Smooth muscle cell (in vitro differentiated cells): Measurements from ENCODE around the gene AKT1S1. TPM values are rescaled to one million over a fixed set of nuclear protein-coding genes. Genes with fewer than 3 reads are reported as not detected.

Experiments used
- DNase-seq: peaks from one replicate; lab custom pipeline; 2025; ENCODE audit not compliant: unreplicated experiment; lab: John Stamatoyannopoulos, UW
- H2AFZ ChIP-seq: fragments of 200-600 bp; sonication (generic); 2 replicates; pipeline ENCODE4 v1.6.0; 2016; ENCODE audit warnings: antibody characterized with exemption, low read depth, mild to moderate bottlenecking
- H3F3A ChIP-seq: fragments of 200-600 bp; sonication (generic); 2 replicates; pipeline ENCODE4 v1.6.0; 2017; ENCODE audit warnings: antibody characterized with exemption, low read depth
- H3K27ac ChIP-seq: fragments of 200-600 bp; sonication (generic); 2 replicates; pipeline ENCODE4 v1.5.1; 2016; ENCODE audit warnings: low read depth, mild to moderate bottlenecking
- H3K27me3 ChIP-seq: fragments of 200-600 bp; sonication (generic); 2 replicates; pipeline ENCODE4 v1.6.1; 2016; ENCODE audit warnings: low read depth, mild to moderate bottlenecking
- H3K36me3 ChIP-seq: fragments of 200-600 bp; sonication (generic); 2 replicates; pipeline ENCODE4 v1.5.1; 2016; ENCODE audit warnings: low read depth
- H3K4me1 ChIP-seq: fragments of 200-600 bp; sonication (generic); 2 replicates; pipeline ENCODE4 v1.5.1; 2016; ENCODE audit warnings: low read depth
- H3K4me2 ChIP-seq: fragments of 200-600 bp; sonication (generic); 2 replicates; pipeline ENCODE4 v1.6.0; 2016; ENCODE audit warnings: mild to moderate bottlenecking
- H3K4me3 ChIP-seq: fragments of 200-600 bp; sonication (generic); 2 replicates; pipeline ENCODE4 v1.5.1; 2016; ENCODE audit warnings: mild to moderate bottlenecking
- H3K79me2 ChIP-seq: fragments of 200-600 bp; sonication (generic); 2 replicates; pipeline ENCODE4 v1.6.0; 2016; ENCODE audit warnings: low read depth, mild to moderate bottlenecking
- H3K9ac ChIP-seq: fragments of 200-600 bp; sonication (generic); 2 replicates; pipeline ENCODE4 v1.6.0; 2016; ENCODE audit warnings: low read depth
- H3K9me3 ChIP-seq: fragments of 200-600 bp; sonication (generic); replicated peaks from 2 replicates; pipeline ENCODE4 v1.5.1; 2016; ENCODE audit warnings: low read depth
- H4K20me1 ChIP-seq: fragments of 200-600 bp; sonication (generic); 2 replicates; pipeline ENCODE4 v1.6.0; 2016; ENCODE audit warnings: low read depth
- WGBS: methylation state at CpG from one replicate; pipeline ENCODE4 v1.1.7; 2016; ENCODE audit warnings: low lambda C conversion rate; 5-methylcytosine and 5-hydroxymethylcytosine counted together
- polyA plus RNA-seq: library from polyadenylated mRNA; unstranded; fragments of >200 nt; fragmentation: Nextera tagmentation; extraction: Ambion mirVana; gene quantifications from 2 replicates; pipeline ENCODE4 v1.2.1, GENCODE V29; 2016
- total RNA-seq: library from RNA; depleted of rRNA; stranded (reverse); fragments of >200 nt; gene quantifications from 2 replicates; pipeline ENCODE4 v1.2.3, GENCODE V29; 2014
- TF ChIP-seq, protein P1 (sequence below): fragments of 200-600 bp; sonication (generic); IDR thresholded peaks from 2 replicates; pipeline ENCODE4 v1.5.1; 2017; ENCODE audit warnings: borderline replicate concordance, mild to moderate bottlenecking, antibody characterized with exemption; ENCODE audit not compliant: insufficient read depth, poor library complexity, severe bottlenecking

The AKT1S1 gene
- total and polyA plus RNA-seq, 2 experiments from 2014 or later: 15.8 to 72.2 TPM

DNA sequence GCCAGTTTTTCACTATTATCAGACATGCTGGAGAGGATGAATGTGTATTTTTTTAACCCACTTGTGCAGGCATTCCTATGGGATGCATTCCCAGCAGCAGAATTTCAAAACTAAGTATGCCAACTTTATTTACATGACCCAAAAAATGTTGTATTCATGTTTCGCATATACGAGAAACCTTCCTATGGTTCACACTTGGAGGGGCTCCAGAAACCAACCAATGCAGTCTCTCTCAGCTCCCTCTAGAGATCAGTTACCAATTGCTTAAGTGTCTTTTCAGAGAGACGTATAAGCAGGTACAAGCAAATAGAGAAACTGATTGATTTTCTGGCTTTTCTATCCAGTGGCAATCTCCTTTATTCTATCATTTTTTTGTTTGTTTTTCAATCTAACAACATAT lies 31.7 kb downstream of the AKT1S1 start:
- no peaks in the 10 kb centered on the region for H3K9me3 ChIP-seq
- H3K79me2 ChIP-seq: peaks cover 15% of the 10 kb centered on the region
- DNase-seq: no peak
- TF ChIP-seq, protein P1, sequence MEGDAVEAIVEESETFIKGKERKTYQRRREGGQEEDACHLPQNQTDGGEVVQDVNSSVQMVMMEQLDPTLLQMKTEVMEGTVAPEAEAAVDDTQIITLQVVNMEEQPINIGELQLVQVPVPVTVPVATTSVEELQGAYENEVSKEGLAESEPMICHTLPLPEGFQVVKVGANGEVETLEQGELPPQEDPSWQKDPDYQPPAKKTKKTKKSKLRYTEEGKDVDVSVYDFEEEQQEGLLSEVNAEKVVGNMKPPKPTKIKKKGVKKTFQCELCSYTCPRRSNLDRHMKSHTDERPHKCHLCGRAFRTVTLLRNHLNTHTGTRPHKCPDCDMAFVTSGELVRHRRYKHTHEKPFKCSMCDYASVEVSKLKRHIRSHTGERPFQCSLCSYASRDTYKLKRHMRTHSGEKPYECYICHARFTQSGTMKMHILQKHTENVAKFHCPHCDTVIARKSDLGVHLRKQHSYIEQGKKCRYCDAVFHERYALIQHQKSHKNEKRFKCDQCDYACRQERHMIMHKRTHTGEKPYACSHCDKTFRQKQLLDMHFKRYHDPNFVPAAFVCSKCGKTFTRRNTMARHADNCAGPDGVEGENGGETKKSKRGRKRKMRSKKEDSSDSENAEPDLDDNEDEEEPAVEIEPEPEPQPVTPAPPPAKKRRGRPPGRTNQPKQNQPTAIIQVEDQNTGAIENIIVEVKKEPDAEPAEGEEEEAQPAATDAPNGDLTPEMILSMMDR: no peak
- H4K20me1 ChIP-seq: peaks cover 5% of the 10 kb centered on the region
- no peaks in the 10 kb centered on the region for H3K27me3 ChIP-seq
- H3K36me3 ChIP-seq: no peaks in the 10 kb centered on the region
- H3F3A ChIP-seq: peaks cover 6% of the 10 kb centered on the region
- H3K27ac ChIP-seq: no peak overlapping the region
- H3K9ac ChIP-seq: no peak overlapping the region
- no peak overlapping the region for H2AFZ ChIP-seq
- H3K4me3 ChIP-seq: no peak overlapping the region
- 85% methylated on average over 3 of the region's 3 CpGs for WGBS
- no peaks in the 10 kb centered on the region for H3K4me1 ChIP-seq
- H3K4me2 ChIP-seq: no peak overlapping the region

DNA sequence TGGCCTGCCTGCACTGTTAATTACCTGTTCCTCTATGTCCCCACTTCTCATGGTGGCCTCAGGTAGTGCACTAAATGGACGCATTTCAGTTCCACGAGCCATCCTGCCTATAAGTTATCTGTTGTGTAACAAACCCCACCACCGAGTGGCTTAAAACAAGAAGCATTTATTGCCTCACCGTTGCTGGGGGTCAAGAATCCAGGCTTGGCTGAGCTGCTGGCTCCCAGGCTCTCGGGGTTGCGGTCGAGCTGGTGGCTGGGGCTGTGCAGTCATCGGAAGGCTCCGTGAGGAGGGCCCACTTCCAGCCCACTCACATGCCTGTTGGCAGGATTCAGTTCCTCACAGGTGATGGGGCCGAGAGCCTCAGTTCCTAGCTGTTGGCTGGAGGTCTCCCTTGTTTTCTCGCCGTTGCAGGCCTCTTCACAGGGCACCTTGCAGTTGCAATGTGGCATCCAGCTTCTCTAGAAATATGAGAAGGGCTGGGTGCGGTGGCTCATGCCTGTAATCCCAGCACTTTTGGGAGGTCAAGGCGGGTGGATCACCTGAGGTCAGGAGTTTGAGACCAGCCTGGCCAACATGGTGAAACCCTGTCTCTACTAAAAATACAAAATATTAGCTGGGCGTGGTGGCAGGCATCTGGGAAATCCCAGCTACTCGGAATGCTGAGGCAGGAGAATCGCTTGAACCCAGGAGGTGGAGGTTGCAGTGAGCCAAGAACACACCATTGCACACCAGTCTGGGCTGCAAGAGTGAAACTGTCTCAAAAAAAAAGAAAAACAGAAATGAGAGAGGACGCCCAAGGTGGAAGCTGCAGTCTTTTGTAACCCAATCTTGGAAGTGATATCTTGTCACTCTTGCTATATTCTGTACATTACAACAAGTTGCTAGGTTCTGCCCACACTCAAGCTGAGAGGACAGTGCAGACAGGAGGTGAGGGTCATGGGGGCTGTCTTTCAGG lies 32.7 kb downstream of the AKT1S1 start:
- H3K4me1 ChIP-seq: no peaks in the 10 kb centered on the region
- no peak for DNase-seq
- 91% methylated on average over 18 of the region's 18 CpGs for WGBS
- peaks cover 6% of the 10 kb centered on the region for H3K79me2 ChIP-seq
- H3K4me2 ChIP-seq: no peak overlapping the region
- peaks cover under 1% of the 10 kb centered on the region for H3F3A ChIP-seq
- no peak overlapping the region for H3K9ac ChIP-seq
- no peaks in the 10 kb centered on the region for H3K27me3 ChIP-seq
- H3K4me3 ChIP-seq: no peak overlapping the region
- H3K36me3 ChIP-seq: peaks cover 2% of the 10 kb centered on the region
- H4K20me1 ChIP-seq: peaks cover 5% of the 10 kb centered on the region
- H3K9me3 ChIP-seq: no peaks in the 10 kb centered on the region
- no peak overlapping the region for H2AFZ ChIP-seq
- no peak overlapping the region for H3K27ac ChIP-seq
- TF ChIP-seq, protein P1: no peak

DNA sequence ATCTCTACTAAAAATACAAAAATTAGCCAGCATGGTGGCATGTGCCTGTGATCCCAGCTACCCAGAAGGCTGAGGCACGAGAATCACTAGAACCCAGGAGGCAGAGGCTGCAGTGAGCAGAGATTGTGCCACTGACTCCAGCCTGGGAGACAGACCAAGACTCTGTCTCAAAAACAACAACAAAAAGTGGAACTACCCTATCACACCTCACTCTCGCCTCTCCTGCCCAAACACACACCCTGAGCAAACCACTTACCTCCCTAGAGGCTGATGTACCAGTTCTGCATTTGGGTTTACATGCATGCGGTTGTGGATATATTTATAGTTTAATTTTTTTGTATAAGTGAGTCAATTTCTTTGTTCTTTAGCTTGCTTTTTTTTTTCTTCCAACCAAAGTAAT lies 33.9 kb downstream of the AKT1S1 start:
- WGBS: over 99% methylated on average over 3 of the region's 3 CpGs
- Histone ChIP-seq H3K27me3 (no peaks in the 10 kb centered on the region), H3K27ac (no peak overlapping the region), H3K4me3 (no peak overlapping the region), H4K20me1 (peaks cover 5% of the 10 kb centered on the region), H2AFZ (no peak overlapping the region), H3K9ac (no peak overlapping the region), H3K4me2 (no peak overlapping the region), H3K36me3 (peaks cover 8% of the 10 kb centered on the region), H3K79me2 (no peaks in the 10 kb centered on the region), H3K4me1 (no peaks in the 10 kb centered on the region), H3F3A (no peaks in the 10 kb centered on the region), H3K9me3 (no peaks in the 10 kb centered on the region)
- TF ChIP-seq, protein P1: no peak
- no peak for DNase-seq
